SIG-M5 (cell line): ENCODE measurements around the gene MAPK14.
"Not testable (repeated sequence)": the region's sequence is repeated elsewhere in the genome, so short reads cannot be mapped to it uniquely, and the experiment has no call there.

ENCODE experiments used
- DNase-seq: peaks from one replicate; lab custom pipeline; 2025; lab: John Stamatoyannopoulos, UW

MAPK14 gene

DNA sequence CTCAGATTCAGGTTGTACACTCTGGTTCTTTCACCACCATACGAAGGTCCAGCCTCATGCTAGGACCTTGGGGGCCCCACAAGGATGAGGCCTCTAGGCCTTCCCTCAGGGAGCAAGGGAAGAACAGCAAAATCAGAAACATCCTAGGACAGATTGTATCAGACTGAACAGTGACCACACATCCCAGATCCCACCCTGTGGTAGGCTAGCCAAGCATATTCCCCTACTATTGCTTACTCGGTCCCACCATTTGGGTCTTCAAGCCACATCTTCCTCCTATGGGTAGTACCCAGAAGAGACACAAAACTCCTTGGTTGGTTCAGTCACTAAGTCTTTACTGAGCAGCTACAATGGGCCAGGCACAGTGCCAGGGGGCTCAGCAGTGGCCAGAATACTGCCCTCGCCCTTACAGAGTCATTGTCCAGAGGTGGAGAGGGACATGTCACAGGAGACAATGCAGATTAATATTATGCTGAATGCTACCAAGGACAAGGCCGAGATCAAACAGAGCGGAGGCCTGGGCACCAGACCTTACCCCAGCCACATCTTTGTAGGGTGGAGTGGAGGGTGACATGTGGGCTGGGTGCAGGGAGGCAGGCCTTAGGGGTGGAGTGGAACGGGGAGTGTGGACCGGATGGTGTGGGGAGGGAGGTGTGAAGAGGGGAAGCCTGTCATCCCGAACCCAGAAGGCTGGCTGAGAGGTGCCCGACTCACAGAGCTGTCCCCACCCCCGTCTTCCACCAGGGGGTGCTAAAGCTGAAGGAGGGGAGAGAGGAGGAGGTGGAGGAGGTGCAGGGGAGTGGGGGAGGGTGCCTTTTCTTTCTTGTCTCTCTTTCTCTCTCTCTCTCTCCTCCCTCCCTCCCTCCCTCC is 95.9 kb downstream of the MAPK14 start:
- DNase-seq = no peak

DNA sequence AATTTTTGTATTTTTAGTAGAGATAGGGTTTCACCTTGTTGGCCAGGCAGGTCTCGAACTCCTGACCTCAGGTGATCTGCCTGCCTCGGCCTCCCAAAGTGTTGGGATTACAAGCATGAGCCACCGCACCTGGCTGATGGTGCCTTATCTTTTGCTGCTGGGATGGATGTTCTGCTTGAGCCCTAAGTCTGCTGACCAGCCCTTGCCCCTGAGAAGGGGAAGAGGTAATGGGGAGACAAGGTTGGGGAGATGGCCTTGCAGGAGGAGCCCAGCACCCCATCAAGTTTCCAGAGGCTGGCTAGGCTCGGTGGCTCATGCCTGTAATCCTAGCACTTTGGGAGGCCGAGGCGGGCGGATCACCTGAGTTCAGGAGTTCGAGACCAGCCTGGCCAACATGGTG is 96.7 kb downstream of the MAPK14 start:
- not testable (repeated sequence) for DNase-seq

DNA sequence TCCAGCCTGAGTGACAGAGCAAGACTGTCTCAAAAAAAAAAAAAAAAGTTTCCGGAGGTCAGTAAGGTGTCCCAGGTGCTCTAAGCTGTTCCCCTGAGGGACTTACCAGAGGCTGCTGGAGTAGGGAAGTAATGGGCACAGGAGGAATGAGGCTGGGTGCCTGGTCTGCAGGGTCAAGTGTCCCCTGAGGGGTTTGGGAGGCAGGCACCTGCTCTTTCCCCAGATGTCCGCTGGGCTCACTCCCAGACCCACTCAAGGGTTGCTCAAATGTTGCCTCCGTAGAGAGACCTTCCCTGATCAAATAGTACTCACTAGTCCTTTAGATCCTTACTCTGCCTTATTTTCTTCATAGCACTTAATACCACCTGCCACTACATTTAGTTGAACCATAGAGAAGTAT is 97.3 kb downstream of the MAPK14 start:
- DNase-seq = no peak

DNA sequence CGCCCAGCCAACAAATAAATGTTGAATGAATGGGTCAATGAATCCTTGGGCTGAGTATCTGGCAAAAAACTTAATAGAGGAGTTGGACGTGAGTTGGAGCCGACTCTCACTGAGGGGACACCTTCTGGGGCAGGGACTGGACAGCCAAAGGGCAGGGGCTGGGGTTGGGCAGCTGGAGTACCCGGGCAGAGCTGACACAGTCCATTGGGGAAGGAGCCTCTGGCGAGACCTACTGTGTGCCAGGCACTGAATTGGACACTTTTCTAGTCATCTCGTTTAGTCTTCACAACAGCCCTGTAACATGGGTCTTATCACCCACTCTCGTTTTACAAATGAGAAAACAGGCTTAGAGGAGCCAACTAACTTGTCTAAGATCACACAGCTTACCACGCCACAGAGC is 98.0 kb downstream of the MAPK14 start:
- DNase-seq = no peak

DNA sequence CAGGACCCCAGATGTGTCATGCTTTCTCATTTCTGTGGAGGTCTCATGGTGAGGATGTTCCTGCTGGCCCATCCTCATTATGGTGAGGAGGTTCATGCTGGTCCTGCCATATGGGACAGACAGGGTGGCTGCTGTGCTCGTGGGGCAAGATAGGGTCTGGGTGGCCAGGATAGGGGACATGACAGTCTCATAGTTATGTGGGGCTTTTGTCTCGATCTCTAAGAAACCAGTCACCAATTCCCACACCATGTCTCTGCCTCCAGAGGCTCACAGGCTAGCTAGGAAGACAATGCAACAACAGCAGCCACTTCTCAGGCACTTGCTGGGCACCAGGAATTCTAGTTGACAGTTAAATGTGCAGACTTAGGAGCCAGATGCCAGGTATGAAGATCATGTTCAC is 98.5 kb downstream of the MAPK14 start:
- DNase-seq = no peak

DNA sequence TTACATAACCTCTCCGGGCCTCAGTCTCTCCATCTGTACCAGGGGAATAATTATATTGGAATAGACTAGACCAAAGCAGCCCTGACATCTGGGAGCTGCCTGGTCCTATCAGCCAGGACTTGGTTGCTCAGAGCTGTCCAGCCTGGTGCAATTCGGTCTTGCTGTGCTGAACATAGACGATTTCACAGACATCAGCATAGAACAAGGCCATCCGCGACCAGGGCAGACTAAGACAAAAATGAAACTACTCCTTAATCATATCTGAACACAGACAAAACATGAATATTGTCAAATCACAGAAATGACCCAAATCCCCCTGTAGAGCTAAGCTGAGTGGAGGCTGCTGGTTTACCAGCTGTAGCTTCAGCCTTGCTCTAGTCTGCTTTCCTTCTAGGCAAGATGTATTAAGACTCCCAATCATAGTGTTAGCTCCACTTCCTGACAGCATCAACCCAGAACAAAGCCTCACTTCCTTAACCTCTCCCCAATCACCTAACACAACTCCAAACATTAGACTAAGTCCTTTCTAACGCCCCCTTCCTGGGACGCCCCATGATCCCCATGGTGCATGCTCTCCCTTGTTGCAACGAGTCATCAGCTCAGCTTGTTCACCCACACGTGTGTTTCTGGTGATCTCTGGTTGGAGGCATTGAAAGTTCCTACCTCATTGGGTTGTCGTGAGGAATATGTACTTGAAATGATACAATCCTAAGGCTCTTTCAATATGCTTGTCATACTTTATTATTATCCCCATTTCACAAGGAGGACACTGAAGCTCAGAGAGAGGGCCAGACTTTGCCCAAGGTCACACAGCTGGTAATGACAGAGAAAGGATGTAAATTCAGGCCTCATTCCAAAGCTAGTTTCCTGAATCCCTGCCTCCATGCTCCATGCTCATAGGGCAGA is 99.2 kb downstream of the MAPK14 start:
- no peak for DNase-seq

DNA sequence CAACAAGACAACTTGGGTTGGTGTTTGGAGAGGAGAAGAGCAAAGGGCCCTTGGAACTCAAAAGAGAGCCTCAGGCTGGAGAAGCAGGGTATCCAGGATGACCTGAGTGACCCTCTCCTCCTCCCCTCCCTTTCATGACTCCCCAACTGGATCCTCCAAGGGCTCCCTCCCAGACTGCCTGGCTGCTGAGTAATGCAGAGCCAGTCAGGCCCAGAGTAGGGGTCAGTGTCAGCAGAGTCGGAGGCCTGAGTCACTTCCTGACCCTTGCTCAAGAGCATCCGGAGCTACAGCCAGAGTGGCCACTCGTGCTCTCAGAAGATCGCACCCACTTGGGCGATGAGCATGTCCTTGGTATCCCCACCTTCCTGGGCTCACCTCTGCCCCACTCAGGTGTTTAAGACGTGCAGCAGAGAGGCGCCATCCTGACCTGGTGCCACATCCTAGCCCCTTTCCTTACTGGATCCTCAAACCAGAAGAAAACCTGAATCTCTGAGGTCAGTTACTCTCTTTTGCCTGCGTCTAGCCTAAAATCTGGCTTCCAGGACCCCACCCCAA is 99.9 kb downstream of the MAPK14 start:
- no peak for DNase-seq

DNA sequence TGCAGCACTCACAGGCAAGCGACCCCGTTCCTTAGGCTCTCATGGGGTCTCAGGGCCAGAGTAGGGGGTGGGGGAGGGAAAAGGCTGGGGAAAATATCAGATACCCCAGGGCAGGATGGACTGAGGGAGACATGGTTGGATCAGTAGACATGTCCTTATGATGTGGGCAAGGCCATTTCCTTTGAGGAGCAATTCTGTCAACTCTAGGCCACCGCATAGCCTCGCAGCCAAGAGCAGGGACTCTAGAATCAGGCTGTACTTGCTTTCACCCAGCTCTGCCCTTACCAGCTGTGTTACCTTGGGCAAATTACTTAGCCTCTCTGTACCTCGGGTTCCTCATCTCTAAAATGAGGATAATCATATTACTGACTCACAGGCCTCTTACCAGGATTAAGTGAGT is 100.5 kb downstream of the MAPK14 start:
- DNase-seq = no peak

DNA sequence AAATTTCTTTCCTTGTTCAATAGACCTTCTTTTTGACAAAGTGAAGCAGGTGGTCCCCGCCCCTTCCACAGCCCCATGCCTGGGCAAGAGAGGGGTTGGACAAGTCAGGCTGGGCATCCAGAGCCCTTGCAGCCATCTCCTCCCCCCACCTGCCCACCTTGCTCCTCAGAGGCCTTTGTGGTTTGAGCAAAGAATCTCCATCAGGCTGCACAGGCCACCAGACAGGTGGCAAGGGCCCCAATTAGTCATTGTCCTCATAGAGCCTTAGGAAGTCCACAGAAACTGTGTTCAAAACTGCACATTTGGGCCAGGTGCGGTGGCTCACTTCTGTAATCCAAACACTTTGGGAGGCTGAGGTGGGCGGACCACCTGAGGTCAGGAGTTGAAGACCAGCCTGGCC is 101.2 kb downstream of the MAPK14 start:
- DNase-seq = no peak

DNA sequence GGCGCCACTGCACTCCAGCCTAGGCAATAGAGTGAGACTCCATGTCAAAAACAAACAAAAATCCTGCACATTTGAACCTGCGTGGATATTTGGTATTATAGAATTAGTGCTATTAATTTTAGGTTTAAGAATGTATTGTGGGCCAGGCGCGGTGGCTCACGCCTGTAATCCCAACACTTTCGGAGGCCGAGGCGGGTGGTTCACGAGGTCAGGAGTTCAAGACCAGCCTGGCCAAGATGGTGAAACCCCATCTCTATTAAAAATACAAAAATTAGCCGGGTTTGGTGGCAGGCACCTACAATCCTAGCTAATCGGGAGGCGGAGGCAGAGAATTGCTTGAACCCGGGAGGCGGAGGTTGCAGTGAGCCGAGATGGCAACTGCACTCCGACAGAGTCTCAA is 101.7 kb downstream of the MAPK14 start:
- not testable (repeated sequence) for DNase-seq

DNA sequence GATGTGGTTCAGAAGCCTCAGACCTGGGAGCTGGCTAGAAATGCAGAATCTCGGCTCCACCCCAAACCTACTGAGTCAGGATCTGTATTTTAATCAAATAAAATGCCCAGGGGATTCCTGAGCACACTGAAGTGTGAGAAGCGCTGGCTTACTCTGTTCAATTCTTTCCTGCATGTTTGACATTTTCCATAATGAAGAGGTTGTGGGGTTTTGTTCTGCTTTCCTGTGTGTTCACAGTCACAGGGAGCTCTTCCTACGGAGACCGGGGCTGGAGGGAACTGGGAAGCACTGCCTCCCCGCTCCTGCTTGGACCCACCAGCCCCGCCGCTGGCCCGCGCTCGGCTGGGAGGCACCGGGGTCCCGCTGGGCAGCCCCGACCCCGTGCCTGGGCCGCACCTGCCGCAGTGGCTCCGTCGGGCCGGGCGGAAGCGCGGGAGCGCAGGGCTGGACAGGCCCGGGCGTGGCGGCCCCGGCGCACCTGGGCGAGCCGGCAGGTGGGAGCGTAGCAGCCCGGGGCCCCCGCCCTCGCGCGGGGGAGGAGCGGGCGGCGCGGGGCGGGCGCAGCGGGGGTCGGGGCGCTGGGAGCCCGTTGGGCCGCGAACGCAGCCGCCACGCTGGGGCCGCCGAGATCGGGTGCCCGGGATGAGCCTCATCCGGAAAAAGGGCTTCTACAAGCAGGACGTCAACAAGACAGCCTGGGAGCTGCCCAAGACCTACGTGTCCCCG is 102.5 kb downstream of the MAPK14 start, which contains the start of gene MAPK13:
TSS of gene MAPK13 (plus strand) at position 573 of the 726 bp plus-strand sequence. CDS start at position 643, 70 bp downstream.
- DNase-seq = no peak

DNA sequence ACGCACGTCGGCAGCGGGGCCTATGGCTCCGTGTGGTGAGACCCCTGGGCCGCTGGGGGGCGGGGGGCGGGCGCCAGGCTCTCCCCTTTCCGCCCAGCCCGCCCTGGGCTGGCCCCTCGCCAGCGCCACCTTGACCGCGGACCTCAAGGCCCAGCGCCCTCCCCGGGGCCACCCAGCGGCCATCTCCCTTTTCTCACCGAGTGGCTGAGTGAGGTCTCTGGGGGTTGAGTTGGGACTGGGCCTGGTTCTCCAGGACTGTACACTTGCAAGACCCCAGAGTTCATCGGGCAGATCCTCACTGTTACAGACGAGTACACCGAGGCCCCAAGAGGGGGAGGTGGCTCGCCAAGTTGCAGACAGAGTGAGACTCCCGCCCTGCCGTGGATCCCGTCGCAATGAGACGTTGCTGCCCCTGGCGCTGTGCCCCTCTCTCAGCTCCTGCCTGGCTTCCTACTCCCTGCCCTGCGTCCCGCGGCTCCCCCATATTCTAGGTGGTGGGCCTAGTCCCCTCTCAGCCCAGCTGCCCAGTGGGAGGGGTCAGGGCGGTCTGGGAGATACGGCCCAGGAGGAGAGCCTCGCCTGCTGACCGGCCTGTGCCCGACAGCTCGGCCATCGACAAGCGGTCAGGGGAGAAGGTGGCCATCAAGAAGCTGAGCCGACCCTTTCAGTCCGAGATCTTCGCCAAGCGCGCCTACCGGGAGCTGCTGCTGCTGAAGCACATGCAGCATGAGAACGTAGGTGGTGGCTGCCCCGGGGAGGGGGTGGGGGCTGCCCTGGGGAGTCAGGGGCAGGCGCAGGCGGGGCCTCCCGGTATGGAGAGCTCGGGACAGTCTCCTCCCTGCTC is 103.3 kb downstream of the MAPK14 start:
- no peak for DNase-seq

DNA sequence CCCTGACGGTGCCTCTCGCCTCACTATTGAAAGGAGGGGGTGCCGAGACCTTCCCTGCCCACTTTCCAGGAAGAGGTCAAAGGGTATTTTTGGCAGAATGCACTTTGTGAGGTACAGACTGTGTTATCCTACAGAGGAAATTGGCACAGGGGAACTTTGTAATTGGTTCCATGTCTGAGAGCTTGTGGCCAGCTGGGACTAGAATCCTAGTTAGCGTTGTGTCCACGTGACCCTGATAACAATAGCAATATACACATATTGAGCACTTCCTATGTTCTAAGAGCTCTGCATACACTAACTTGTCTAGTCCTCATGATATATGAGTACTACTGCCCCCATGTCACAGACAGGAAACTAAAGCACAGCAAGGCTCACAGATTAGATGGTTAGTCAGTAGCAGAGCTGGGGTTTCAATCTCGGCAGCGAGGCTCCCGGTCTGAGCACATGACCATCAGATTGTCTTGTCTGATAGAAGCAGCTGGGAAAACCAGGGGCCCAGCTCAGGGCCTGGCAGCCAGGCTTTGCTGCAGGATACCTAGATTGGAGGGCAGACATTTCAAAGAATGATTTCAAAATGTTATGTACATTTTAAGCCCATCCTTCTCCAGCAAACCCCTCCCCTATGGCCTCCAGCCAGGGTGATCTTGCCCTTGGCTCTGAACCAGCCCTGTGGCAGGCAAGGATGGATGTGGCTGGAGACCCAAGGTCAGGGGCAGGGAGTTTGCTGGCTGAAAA is 104.1 kb downstream of the MAPK14 start:
- no peak for DNase-seq

DNA sequence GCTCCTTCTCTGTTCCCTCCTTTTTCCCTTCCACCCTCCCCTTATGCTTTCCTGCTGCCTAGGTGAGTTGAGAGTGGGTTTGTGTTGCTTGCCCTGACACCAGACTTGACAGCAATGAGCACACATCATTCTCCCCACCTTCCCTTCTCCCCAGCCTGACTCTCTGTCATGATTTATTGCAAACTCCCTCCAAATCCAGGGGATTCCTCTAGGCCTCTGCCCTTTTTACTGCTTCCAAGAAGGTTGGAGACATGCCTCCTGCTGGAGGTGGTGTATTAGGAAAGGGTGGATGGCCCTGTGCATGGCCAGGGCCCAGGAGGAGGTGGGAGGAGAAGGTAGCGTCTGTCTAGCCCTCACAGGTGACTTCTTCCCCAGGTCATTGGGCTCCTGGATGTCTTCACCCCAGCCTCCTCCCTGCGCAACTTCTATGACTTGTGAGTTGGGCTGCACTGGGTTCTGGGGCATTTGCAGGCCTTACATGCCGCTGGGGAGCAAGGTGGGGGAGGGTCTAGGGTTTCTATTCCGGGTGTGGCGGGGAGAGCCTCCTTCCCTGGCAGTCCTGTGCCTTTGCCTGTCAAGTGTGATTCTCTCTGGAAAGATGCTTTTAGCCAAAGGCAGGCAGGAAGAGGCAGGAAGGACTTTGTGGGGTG is 104.8 kb downstream of the MAPK14 start:
- no peak for DNase-seq

DNA sequence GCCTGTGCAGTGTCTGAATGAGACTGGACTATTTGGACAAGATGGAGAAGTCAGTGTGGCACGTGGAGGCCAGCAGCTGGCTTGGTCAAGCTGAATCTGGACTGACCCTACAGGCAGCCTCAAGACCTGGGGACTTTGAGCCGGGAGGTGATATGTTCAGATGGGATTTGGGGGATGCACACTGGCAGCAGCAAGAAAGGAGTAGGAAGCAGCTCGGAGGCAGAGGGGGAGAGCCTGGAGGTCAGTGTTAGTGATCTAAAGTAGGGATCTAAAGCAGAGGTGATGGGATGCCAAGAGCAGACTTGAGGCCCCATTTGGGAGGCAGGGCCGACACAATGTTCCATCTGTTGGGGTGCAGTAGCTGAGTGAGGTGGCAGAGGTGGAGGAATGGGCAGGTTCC is 105.5 kb downstream of the MAPK14 start:
- DNase-seq = no peak

DNA sequence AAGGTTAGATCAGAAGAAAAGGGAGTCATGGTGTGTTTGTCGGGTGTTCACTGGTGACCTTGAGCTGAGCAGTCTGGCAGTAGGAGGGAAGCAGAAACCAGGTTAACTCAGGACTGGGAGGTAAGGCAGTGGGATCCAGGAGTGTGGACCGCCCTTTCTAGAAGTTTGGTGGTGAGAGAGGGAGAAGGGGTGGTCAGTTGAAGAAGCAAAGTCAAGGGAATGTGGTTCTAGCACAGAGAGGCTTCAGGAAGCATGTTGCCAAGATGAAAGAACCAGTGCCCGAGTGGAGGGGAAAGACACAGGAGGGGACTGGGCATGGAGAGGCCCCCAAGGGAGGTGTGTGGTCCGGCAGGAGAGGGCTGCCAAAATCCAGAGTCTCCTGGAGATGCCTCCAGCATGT is 106.3 kb downstream of the MAPK14 start:
- no peak for DNase-seq

DNA sequence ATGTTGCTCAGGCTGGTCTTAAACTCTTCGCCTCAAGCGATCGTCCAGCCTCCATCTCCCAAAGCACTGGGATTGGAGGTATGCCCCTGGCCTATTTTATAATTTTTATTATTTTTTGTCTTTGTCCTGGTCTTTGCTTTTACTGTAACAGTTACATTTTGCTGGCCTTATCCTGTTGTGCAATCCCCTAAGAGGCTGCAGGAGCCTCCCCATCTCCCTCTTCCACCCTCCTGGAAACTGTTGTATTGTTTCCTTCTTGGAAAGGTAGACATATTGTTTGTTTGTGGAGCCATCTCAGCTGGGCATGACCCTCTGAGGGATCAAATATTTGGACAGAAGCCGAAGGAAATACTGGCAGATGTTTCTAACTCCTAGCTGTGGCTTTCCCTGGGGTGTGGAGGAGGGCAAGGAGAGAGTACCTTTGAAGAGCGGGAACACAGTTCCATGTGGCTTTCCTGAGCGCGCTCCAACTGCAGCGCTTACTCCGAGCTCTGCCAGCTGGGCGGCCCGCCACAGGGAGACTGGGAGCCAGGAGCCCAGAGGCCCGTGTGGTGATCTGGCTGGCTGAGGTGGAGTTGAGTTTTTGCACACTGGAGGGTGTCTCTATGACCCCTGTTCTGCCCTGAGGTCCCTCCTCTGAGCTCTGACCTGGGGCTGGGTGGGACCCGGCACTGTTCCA is 107.6 kb downstream of the MAPK14 start:
- DNase-seq = no peak

DNA sequence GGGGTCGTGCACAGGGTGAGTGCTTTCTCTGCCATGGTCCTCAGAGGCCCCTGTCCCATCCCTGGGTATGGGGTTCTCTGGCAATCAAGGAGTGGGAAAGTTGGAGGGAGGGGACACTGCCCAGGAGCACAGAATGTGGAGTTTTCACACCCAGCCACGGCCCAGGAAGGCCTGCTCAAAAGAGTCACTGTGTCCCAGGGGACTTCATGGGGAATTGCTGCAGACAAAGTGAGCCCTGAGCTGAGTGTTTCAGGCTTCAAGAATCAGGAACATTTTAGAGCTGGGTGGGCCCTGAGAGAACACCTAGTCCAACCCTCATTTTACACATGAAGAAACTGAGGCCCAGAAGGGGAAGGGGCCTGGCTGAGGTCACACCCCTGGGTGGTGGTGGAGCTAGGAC is 108.4 kb downstream of the MAPK14 start:
- no peak for DNase-seq

DNA sequence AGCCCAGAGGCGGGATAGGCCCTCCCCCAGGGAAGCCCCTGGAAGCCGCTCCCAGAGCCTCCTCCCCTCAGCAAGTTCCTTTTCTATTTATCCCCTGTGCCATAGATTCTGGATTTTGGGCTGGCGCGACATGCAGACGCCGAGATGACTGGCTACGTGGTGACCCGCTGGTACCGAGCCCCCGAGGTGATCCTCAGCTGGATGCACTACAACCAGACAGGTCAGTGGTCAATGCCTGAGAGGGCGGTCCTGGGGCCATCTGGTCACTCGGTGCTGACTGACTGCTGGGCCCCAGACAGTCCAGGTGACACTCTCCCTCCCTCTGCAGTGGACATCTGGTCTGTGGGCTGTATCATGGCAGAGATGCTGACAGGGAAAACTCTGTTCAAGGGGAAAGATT is 108.9 kb downstream of the MAPK14 start:
- DNase-seq = no peak
